HepG2 (cell line): ENCODE measurements around the gene PPP2R5B. TPM values are rescaled to one million over a fixed set of nuclear protein-coding genes. Genes with fewer than 3 reads are reported as not detected.

Experiments
- ARID2 ChIP-seq: sonication (generic); formaldehyde crosslinking; IDR thresholded peaks from 2 replicates; pipeline ENCODE4 v1.8.1; 2022; ENCODE audit warnings: mild to moderate bottlenecking, missing genetic modification reagents, borderline replicate concordance
- CHCHD3 ChIP-seq: sonication (generic); formaldehyde crosslinking; IDR thresholded peaks from 2 replicates; pipeline ENCODE4 v1.8.0; 2022; ENCODE audit warnings: mild to moderate bottlenecking, missing genetic modification reagents, moderate library complexity
- DR1 ChIP-seq: sonication (generic); formaldehyde crosslinking; IDR thresholded peaks from 2 replicates; pipeline ENCODE4 v1.8.0; 2021; ENCODE audit warnings: mild to moderate bottlenecking, missing genetic modification reagents, inconsistent platforms
- ISX ChIP-seq: sonication (generic); formaldehyde crosslinking; conservative IDR thresholded peaks from 2 replicates; pipeline ENCODE4 v1.5.0; 2020; ENCODE audit warnings: missing genetic modification reagents
- SMAD9 ChIP-seq: sonication (generic); formaldehyde crosslinking; IDR thresholded peaks from 2 replicates; pipeline ENCODE4 v1.5.1; 2020; ENCODE audit warnings: mild to moderate bottlenecking, missing genetic modification reagents
- TAF1 ChIP-seq: sonication (generic); formaldehyde crosslinking; IDR thresholded peaks from 2 replicates; pipeline ENCODE4 v1.4.0; 2020; ENCODE audit warnings: missing genetic modification reagents
- TAF15 ChIP-seq: fragments of 200-400 bp; formaldehyde crosslinking; IDR thresholded peaks from one replicate; pipeline ENCODE4 v1.6.1; 2018; ENCODE audit warnings: mild to moderate bottlenecking, low read depth, low read length; ENCODE audit not compliant: poor library complexity, severe bottlenecking
- TGIF2 ChIP-seq: IDR thresholded peaks from 2 replicates; pipeline ENCODE4 v1.6.1; 2016; ENCODE audit warnings: control low read depth, missing compliant biosample characterization
- XRCC5 ChIP-seq: fragments of 200-400 bp; formaldehyde crosslinking; optimal IDR thresholded peaks from 2 replicates; pipeline ENCODE3; 2017; ENCODE audit warnings: mild to moderate bottlenecking, low read length
- ZNF17 ChIP-seq: sonication (generic); formaldehyde crosslinking; IDR thresholded peaks from 2 replicates; pipeline ENCODE4 v1.5.0; 2020; ENCODE audit warnings: mild to moderate bottlenecking, missing genetic modification reagents
- ZNF282 ChIP-seq: fragments of 450-650 bp; IDR thresholded peaks from 2 replicates; pipeline ENCODE4 v1.6.1; 2018; ENCODE audit not compliant: partially characterized antibody
- ZNF335 ChIP-seq: sonication (generic); formaldehyde crosslinking; IDR thresholded peaks from 2 replicates; pipeline ENCODE4 v1.4.0; 2020; ENCODE audit warnings: missing genetic modification reagents
- ZNF749 ChIP-seq: sonication (generic); formaldehyde crosslinking; IDR thresholded peaks from 2 replicates; pipeline ENCODE4 v1.8.0; 2022; ENCODE audit warnings: mild to moderate bottlenecking, missing genetic modification reagents, moderate library complexity, borderline replicate concordance
- ZNF777 ChIP-seq: sonication (generic); formaldehyde crosslinking; IDR thresholded peaks from 2 replicates; pipeline ENCODE4 v1.4.0; 2020; ENCODE audit warnings: missing genetic modification reagents
- ZNF781 ChIP-seq: sonication (generic); formaldehyde crosslinking; IDR thresholded peaks from 2 replicates; pipeline ENCODE4 v1.5.1; 2020; ENCODE audit warnings: borderline replicate concordance, mild to moderate bottlenecking, missing genetic modification reagents; ENCODE audit errors: not compliant biosample characterization
- polyA plus RNA-seq, 8 experiments: library from polyadenylated mRNA; depleted of rRNA in 3 of 8; stranded (reverse) in 7 of 8; unstranded in 1 of 8; fragments of >200 nt; fragmentation: Illumina TruSeq in 4 of 8; extraction: Trizol in 4 of 8; gene quantifications; 2 replicates each; pipeline versions ENCODE4 v1.2.1 to v1.2.3, GENCODE V29; 2011 to 2016; ENCODE audit warnings: low read depth in 4 of 8, missing spikeins in 1 of 8, mixed read lengths in 1 of 8; ENCODE audit not compliant: insufficient read depth in 1 of 8
- total RNA-seq, 5 experiments: library from RNA; depleted of rRNA; stranded (reverse); fragments of >200 nt; fragmentation: Illumina TruSeq; extraction: Trizol; gene quantifications; 2 replicates each; pipeline ENCODE4 v1.2.3, GENCODE V29; 2016; ENCODE audit warnings: low read depth in 1 of 5
- TF ChIP-seq, protein P1 (sequence below): sonication (generic); formaldehyde crosslinking; IDR thresholded peaks from 2 replicates; pipeline ENCODE4 v1.5.0; 2020; ENCODE audit warnings: mild to moderate bottlenecking, missing genetic modification reagents
- TF ChIP-seq, protein P2 (sequence below): sonication (generic); formaldehyde crosslinking; IDR thresholded peaks from 2 replicates; pipeline ENCODE4 v1.4.0; 2020; ENCODE audit warnings: mild to moderate bottlenecking, missing genetic modification reagents
- TF ChIP-seq, protein P3 (sequence below): sonication (generic); formaldehyde crosslinking; IDR thresholded peaks from 2 replicates; pipeline ENCODE4 v1.4.0; 2020; ENCODE audit warnings: mild to moderate bottlenecking, missing genetic modification reagents
- TF ChIP-seq, protein P4 (sequence below): sonication (generic); formaldehyde crosslinking; IDR thresholded peaks from 2 replicates; pipeline ENCODE4; 2020; ENCODE audit warnings: missing genetic modification reagents, mild to moderate bottlenecking, borderline replicate concordance
- TF ChIP-seq, protein P5 (sequence below): sonication (generic); formaldehyde crosslinking; conservative IDR thresholded peaks from 2 replicates; pipeline ENCODE4 v1.4.0; 2020; ENCODE audit warnings: mild to moderate bottlenecking, missing genetic modification reagents, moderate library complexity

PPP2R5B gene
- total and polyA plus RNA-seq, 2 of the 13 experiments (the other 11 are each of a cell fraction or from before 2014, with no cell fraction given), result 2.3 to 8.3 TPM

DNA sequence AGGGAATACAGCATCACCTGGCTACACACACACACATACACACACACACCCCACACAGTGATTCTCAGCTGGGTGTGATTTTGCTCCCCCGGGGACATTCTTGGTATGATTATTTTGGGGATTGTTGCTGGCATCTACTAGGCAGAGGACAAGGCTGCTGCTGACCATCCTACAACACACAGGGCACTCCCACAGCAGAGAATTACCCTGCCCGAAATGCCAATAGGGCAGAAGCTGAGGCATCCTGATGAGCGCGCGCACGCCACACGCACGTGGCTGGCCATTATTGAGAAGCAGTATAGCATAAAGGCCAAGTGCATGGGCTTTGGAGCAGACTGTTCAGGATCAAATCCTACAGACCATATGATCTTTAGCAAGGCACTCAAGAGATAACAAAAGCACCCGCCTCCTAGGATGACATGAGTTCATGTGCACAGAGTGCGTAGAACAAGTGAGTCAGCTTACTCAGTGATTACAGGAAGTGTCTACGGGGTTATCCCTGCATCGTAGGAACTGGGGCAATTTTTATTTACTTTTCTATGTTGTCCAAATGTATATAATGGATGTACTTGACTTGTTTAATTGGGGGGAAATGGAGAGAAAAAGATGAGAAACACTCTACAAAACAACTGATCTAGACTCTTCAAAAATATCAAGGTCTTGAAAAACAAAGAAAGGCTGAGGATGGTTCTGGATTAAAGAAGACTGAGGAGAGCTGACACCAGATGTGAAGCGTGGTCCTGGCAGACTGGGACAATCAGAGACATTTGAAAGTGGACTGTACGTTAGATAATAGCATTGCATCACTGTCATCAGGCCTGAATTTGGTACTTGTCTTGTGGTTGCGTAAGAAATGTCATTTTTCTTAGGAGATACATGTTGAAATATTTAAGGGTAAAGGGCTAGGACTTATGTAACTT is 38.9 kb upstream of the PPP2R5B start (continued):
- TF ChIP-seq, protein P1, sequence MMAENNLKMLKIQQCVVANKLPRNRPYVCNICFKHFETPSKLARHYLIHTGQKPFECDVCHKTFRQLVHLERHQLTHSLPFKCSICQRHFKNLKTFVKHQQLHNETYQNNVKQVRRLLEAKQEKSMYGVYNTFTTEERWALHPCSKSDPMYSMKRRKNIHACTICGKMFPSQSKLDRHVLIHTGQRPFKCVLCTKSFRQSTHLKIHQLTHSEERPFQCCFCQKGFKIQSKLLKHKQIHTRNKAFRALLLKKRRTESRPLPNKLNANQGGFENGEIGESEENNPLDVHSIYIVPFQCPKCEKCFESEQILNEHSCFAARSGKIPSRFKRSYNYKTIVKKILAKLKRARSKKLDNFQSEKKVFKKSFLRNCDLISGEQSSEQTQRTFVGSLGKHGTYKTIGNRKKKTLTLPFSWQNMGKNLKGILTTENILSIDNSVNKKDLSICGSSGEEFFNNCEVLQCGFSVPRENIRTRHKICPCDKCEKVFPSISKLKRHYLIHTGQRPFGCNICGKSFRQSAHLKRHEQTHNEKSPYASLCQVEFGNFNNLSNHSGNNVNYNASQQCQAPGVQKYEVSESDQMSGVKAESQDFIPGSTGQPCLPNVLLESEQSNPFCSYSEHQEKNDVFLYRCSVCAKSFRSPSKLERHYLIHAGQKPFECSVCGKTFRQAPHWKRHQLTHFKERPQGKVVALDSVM, result no peak
- no peak for TF ChIP-seq CHCHD3
- no peak for TF ChIP-seq ARID2 (CRISPR knock-in tag)
- TF ChIP-seq TAF15, result no peak
- no peak for TF ChIP-seq SMAD9 (CRISPR knock-in tag)
- TF ChIP-seq ZNF335 (CRISPR knock-in tag), result no peak
- TF ChIP-seq, protein P2, sequence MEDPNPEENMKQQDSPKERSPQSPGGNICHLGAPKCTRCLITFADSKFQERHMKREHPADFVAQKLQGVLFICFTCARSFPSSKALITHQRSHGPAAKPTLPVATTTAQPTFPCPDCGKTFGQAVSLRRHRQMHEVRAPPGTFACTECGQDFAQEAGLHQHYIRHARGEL, result no peak
- no peak for TF ChIP-seq TAF1 (CRISPR knock-in tag)
- TF ChIP-seq, protein P3, sequence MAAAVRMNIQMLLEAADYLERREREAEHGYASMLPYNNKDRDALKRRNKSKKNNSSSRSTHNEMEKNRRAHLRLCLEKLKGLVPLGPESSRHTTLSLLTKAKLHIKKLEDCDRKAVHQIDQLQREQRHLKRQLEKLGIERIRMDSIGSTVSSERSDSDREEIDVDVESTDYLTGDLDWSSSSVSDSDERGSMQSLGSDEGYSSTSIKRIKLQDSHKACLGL (CRISPR knock-in tag), result no peak
- TF ChIP-seq ISX (CRISPR knock-in tag), result no peak
- TF ChIP-seq, protein P4, sequence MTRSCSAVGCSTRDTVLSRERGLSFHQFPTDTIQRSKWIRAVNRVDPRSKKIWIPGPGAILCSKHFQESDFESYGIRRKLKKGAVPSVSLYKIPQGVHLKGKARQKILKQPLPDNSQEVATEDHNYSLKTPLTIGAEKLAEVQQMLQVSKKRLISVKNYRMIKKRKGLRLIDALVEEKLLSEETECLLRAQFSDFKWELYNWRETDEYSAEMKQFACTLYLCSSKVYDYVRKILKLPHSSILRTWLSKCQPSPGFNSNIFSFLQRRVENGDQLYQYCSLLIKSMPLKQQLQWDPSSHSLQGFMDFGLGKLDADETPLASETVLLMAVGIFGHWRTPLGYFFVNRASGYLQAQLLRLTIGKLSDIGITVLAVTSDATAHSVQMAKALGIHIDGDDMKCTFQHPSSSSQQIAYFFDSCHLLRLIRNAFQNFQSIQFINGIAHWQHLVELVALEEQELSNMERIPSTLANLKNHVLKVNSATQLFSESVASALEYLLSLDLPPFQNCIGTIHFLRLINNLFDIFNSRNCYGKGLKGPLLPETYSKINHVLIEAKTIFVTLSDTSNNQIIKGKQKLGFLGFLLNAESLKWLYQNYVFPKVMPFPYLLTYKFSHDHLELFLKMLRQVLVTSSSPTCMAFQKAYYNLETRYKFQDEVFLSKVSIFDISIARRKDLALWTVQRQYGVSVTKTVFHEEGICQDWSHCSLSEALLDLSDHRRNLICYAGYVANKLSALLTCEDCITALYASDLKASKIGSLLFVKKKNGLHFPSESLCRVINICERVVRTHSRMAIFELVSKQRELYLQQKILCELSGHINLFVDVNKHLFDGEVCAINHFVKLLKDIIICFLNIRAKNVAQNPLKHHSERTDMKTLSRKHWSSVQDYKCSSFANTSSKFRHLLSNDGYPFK, result no peak
- no peak for TF ChIP-seq XRCC5
- TF ChIP-seq, protein P5, sequence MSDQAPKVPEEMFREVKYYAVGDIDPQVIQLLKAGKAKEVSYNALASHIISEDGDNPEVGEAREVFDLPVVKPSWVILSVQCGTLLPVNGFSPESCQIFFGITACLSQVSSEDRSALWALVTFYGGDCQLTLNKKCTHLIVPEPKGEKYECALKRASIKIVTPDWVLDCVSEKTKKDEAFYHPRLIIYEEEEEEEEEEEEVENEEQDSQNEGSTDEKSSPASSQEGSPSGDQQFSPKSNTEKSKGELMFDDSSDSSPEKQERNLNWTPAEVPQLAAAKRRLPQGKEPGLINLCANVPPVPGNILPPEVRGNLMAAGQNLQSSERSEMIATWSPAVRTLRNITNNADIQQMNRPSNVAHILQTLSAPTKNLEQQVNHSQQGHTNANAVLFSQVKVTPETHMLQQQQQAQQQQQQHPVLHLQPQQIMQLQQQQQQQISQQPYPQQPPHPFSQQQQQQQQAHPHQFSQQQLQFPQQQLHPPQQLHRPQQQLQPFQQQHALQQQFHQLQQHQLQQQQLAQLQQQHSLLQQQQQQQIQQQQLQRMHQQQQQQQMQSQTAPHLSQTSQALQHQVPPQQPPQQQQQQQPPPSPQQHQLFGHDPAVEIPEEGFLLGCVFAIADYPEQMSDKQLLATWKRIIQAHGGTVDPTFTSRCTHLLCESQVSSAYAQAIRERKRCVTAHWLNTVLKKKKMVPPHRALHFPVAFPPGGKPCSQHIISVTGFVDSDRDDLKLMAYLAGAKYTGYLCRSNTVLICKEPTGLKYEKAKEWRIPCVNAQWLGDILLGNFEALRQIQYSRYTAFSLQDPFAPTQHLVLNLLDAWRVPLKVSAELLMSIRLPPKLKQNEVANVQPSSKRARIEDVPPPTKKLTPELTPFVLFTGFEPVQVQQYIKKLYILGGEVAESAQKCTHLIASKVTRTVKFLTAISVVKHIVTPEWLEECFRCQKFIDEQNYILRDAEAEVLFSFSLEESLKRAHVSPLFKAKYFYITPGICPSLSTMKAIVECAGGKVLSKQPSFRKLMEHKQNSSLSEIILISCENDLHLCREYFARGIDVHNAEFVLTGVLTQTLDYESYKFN, result peak; percentile 66
- TF ChIP-seq TGIF2 (CRISPR knock-in tag), result no peak
- TF ChIP-seq ZNF749 (CRISPR knock-in tag), result no peak
- TF ChIP-seq ZNF777 (CRISPR knock-in tag), result no peak
- TF ChIP-seq ZNF282, result no peak
- TF ChIP-seq ZNF17, result no peak
- no peak for TF ChIP-seq ZNF781 (CRISPR knock-in tag)
- TF ChIP-seq DR1 (CRISPR knock-in tag), result no peak
